CD14-positive monocyte (primary cell): ENCODE data around the gene TMOD1. TPM values are rescaled to one million over a fixed set of nuclear protein-coding genes. Genes with fewer than 3 reads are reported as not detected.
A peak's percentile ranks its signal among the peaks of the same experiment; 100 is the strongest.

ENCODE experiments used
- DNase-seq, 3 donors: peaks; one replicate each; pipeline ENCODE4 v3.0.0-alpha.2; 2011 to 2022
- H2AFZ ChIP-seq: 2 replicates; pipeline ENCODE4 v1.6.0; 2012; ENCODE audit warnings: mild to moderate bottlenecking, low read depth, low read length, inconsistent platforms; ENCODE audit not compliant: insufficient read depth, poor library complexity, severe bottlenecking
- H3K27ac ChIP-seq, 2 donors: 1 replicate in 1 of 2; 2 replicates in 1 of 2; pipeline ENCODE4 v1.5.1; 2012 to 2013; ENCODE audit warnings: low read length in 2 of 2, control low read depth in 1 of 2, inconsistent platforms in 1 of 2, low read depth in 1 of 2, mild to moderate bottlenecking in 1 of 2
- H3K27me3 ChIP-seq, 2 donors: one replicate each; pipeline versions ENCODE4 v1.6.0 to v1.6.1; 2011 to 2013; ENCODE audit warnings: low read length in 2 of 2; ENCODE audit not compliant: control insufficient read depth in 2 of 2, insufficient read depth in 2 of 2
- H3K36me3 ChIP-seq, 2 donors: replicated peaks in 1 of 2; 1 replicate in 1 of 2; 2 replicates in 1 of 2; pipeline versions ENCODE4 v1.5.1 to v1.6.1; 2012 to 2013; ENCODE audit warnings: low read length in 2 of 2, control low read depth in 1 of 2, inconsistent platforms in 1 of 2, mild to moderate bottlenecking in 1 of 2; ENCODE audit not compliant: insufficient read depth in 2 of 2, control insufficient read depth in 1 of 2
- H3K4me1 ChIP-seq, 2 donors: 1 replicate in 1 of 2; 2 replicates in 1 of 2; pipeline versions ENCODE4 v1.5.1 to v1.6.1; 2012 to 2013; ENCODE audit warnings: low read length in 2 of 2, control low read depth in 1 of 2, inconsistent platforms in 1 of 2, mild to moderate bottlenecking in 1 of 2, moderate library complexity in 1 of 2; ENCODE audit not compliant: insufficient read depth in 2 of 2, control insufficient read depth in 1 of 2
- H3K4me2 ChIP-seq: replicated peaks from 2 replicates; pipeline ENCODE3; 2012; ENCODE audit warnings: low read length, moderate library complexity, mild to moderate bottlenecking; ENCODE audit not compliant: poor library complexity, severe bottlenecking; ENCODE audit errors: extremely low read depth
- H3K4me3 ChIP-seq, 3 experiments: fragments of 200-600 bp in 1 of 3; sonication (generic) in 1 of 3; replicated peaks in 1 of 3; 1 replicate in 2 of 3; 2 replicates in 1 of 3; pipeline ENCODE4 v1.5.1; 2011 to 2013; ENCODE audit warnings: low read length in 3 of 3, mild to moderate bottlenecking in 3 of 3, control low read depth in 2 of 3, low read depth in 2 of 3, inconsistent platforms in 1 of 3, moderate library complexity in 1 of 3
- H3K79me2 ChIP-seq: 2 replicates; pipeline ENCODE4 v1.6.0; 2012; ENCODE audit warnings: mild to moderate bottlenecking, control low read depth, inconsistent platforms, low read length, moderate library complexity; ENCODE audit not compliant: insufficient read depth
- H3K9ac ChIP-seq: 2 replicates; pipeline ENCODE4 v1.6.0; 2017; ENCODE audit warnings: low read length, mild to moderate bottlenecking; ENCODE audit not compliant: insufficient read depth, poor library complexity, severe bottlenecking
- H3K9me3 ChIP-seq, 2 donors: replicated peaks in 1 of 2; 1 replicate in 1 of 2; 2 replicates in 1 of 2; pipeline versions ENCODE4 v1.5.1 to v1.6.1; 2012 to 2013; ENCODE audit warnings: low read length in 2 of 2, control low read depth in 1 of 2; ENCODE audit not compliant: control insufficient read depth in 1 of 2, insufficient read depth in 1 of 2
- H4K20me1 ChIP-seq: 2 replicates; pipeline ENCODE4 v1.6.0; 2012; ENCODE audit warnings: mild to moderate bottlenecking, low read length, control low read depth, moderate library complexity; ENCODE audit not compliant: insufficient read depth
- H3K27ac Mint-ChIP-seq, 7 donors: one replicate each; pipeline ENCODE4 v1.8.0; 2020; ENCODE audit warnings: mild to moderate bottlenecking in 7 of 7, mixed read lengths in 7 of 7, moderate library complexity in 6 of 7, inconsistent platforms in 2 of 7
- H3K27me3 Mint-ChIP-seq, 3 donors: one replicate each; pipeline ENCODE4 v1.8.0; 2021 to 2022; ENCODE audit warnings: low read depth in 3 of 3, mild to moderate bottlenecking in 3 of 3, mixed read lengths in 3 of 3, moderate library complexity in 3 of 3, inconsistent platforms in 1 of 3
- H3K36me3 Mint-ChIP-seq, 2 donors: one replicate each; pipeline ENCODE4 v1.8.0; 2020; ENCODE audit warnings: mixed read lengths in 2 of 2, inconsistent platforms in 1 of 2, mild to moderate bottlenecking in 1 of 2
- H3K4me1 Mint-ChIP-seq: one replicate; pipeline ENCODE4 v1.8.0; 2020; ENCODE audit warnings: mild to moderate bottlenecking, mixed read lengths
- H3K4me3 Mint-ChIP-seq, 2 donors: one replicate each; pipeline ENCODE4 v1.8.0; 2020; ENCODE audit warnings: mild to moderate bottlenecking in 2 of 2, mixed read lengths in 2 of 2, moderate library complexity in 1 of 2
- H3K9me3 Mint-ChIP-seq, 7 donors: one replicate each; pipeline ENCODE4 v1.8.0; 2020 to 2022; ENCODE audit warnings: mixed read lengths in 7 of 7, mild to moderate bottlenecking in 6 of 7, moderate library complexity in 6 of 7, inconsistent platforms in 2 of 7
- CTCF ChIP-seq: fragments of 200-600 bp; IDR thresholded peaks from one replicate; pipeline ENCODE4 v1.8.0; 2022; ENCODE audit warnings: antibody characterized with exemption, mild to moderate bottlenecking
- WGBS: methylation state at CpG from one replicate; pipeline ENCODE4 v1.1.5; 2013; ENCODE audit warnings: missing lambda C conversion rate; ENCODE audit not compliant: insufficient coverage; 5-methylcytosine and 5-hydroxymethylcytosine counted together
- intact Hi-C, 2 donors: fragments of 100-400 bp; cut with micrococcal nuclease; formaldehyde crosslinking; loops; one replicate each; pipeline versions ENCODE4 v1.15.0 to v1.15.1; 2023
- polyA plus RNA-seq, 3 donors: library from polyadenylated mRNA; depleted of rRNA in 1 of 3; unstranded in 2 of 3; stranded (reverse) in 1 of 3; fragments of 300-500 nt in 2 of 3; fragments of >200 nt in 1 of 3; fragmentation: Illumina TruSeq in 2 of 3; gene quantifications; 1 replicate in 2 of 3; 2 replicates in 1 of 3; pipeline ENCODE4 v1.2.3, GENCODE V29; 2012 to 2021

Gene TMOD1
- polyA plus RNA-seq, 3 donors = 0.09 to 0.81 (median 0.59) TPM

GRCh38 chr9:97484134-97484533 is 17.3 kb upstream of the TMOD1 start:
- WGBS = 100% methylated on average over 1 of the region's 1 CpG
- DNase-seq = no peak
- Histone ChIP-seq H3K27me3 (no peaks in the 10 kb centered on the region), H3K9ac (no peak overlapping the region), H3K27ac (no peak overlapping the region), H3K79me2 (no peaks in the 10 kb centered on the region), H3K36me3 (peaks cover 66 to 95% of the 10 kb centered on the region in 2 donors), H2AFZ (no peak overlapping the region), H3K9me3 (no peaks in the 10 kb centered on the region), H4K20me1 (peaks cover 2% of the 10 kb centered on the region), H3K4me2 (no peak overlapping the region), H3K4me1 (peaks cover 3 to 8% of the 10 kb centered on the region in 2 donors), H3K4me3 (no peak overlapping the region)
- Mint-ChIP-seq H3K36me3 (peaks cover 68 to 82% of the 10 kb centered on the region in 2 donors), H3K4me3 (no peak overlapping the region), H3K27me3 (no peaks in the 10 kb centered on the region), H3K4me1 (peaks cover 11% of the 10 kb centered on the region), H3K27ac (peak overlapping the region in 2 of 7 donors; percentile 29 to 68), H3K9me3 (peaks cover 0 to 8% (median 2%) of the 10 kb centered on the region in 7 donors)
- no peak for TF ChIP-seq CTCF
- intact Hi-C loops = no loop called here

- peaks cover 3 to 8% of the 10 kb centered on the region in 2 donors for H3K4me1 ChIP-seq
- Mint-ChIP-seq H3K4me1 (peaks cover 9% of the 10 kb centered on the region), H3K27me3 (no peaks in the 10 kb centered on the region), H3K4me3 (no peak overlapping the region), H3K36me3 (peaks cover 64 to 81% of the 10 kb centered on the region in 2 donors), H3K27ac (no peak overlapping the region), H3K9me3 (peaks cover 0 to 8% (median 2%) of the 10 kb centered on the region in 7 donors)
- 83% methylated on average over 1 of the region's 2 CpGs for WGBS
- H3K27me3 ChIP-seq = no peaks in the 10 kb centered on the region
- peaks cover 2% of the 10 kb centered on the region for H4K20me1 ChIP-seq
- no peak overlapping the region for H3K9ac ChIP-seq
- H3K79me2 ChIP-seq = peaks cover 3% of the 10 kb centered on the region
- H3K9me3 ChIP-seq = no peaks in the 10 kb centered on the region
- no peak for TF ChIP-seq CTCF
- no peak overlapping the region for H3K27ac ChIP-seq
- intact Hi-C loops = no loop called here
- H3K36me3 ChIP-seq = peaks cover 51 to 94% of the 10 kb centered on the region in 2 donors
- DNase-seq = no peak
- no peak overlapping the region for H3K4me2 ChIP-seq
- H2AFZ ChIP-seq = no peak overlapping the region
- no peak overlapping the region for H3K4me3 ChIP-seq
Observed at GRCh38 chr9:97487107-97487506, 14.4 kb upstream of the TMOD1 start.
